ENCODE results near the gene EYA3.

EYA3 gene

DNA sequence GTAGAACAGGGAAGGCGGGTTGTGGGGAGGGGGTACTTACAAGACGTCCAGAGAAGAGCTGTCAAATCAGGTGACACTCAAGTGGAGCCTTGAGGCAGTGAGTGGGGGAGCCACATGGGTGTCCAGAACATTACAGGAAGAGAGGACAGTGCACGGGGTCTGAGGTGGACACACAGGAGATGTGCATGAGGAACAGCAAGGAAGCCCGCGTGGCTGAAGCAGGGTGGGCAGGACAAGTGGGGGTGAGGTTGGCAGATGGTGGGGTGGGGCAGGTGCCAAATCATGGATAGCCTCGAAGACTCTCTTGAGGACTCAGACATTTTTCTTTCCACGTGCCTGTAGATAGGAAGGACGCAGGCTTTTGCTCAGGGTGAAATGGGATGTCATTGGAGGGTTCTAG lies 152.7 kb downstream of the EYA3 start:
- DNase-seq = no peak

DNA sequence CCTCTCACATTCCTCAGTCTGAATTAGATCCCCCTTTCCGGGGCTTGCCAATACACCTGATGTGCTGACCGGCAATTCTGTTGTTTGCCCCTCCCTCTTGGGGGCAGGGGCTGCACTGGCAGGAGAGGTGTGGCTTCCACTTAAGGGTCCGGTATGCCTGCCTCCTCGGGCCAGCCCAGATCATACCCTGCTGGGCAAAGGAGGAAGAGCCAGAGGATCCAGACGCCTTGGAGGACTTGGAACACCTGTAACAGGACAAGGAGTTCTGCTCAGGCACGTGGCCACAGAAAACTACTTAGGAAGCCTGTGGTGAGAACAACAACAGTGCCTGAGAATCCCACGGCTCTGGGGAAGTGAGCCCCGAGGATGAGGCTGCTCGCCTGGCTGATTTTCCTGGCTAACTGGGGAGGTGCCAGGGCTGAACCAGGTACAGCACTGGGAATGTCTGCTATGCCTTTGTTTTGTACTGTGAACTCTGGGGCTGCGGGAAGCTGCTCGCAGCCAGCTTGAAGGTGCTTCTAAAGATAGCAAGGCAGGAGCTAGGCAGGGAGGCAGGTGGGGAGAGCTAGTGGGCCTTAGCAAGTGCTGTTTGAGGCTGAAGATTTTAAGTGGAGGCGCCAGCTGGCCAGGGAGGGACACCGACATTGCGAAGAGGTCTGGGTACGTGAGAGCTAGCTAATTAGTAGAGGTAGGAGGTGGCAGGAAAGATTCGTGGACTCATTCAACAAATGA lies 153.4 kb downstream of the EYA3 start, which contains the start of gene SMPDL3B:
SMPDL3B (plus strand) TSS at position 183 of the 732 bp plus-strand sequence; CDS start at position 367, 184 bp downstream.
- peak; percentile 69 for DNase-seq

DNA sequence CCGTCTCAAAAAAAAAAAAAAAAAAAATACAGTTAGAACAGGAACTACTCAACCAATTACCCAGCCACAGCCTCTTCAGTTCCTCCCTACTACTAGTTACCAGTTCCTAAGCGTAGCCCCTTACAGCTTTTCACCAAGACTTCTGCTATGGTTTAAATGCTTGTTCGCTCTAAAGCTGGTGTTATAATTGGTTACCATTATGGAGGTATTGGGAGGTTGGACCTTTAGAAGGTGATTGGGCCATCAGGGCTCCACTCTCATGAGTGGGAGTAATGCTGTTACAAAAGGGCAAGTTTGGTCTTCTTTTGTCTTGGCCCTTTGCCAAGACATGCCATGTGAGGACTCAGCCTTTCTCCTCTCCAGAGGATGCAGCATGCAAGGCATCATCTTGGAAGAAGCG lies 156.7 kb downstream of the EYA3 start:
- DNase-seq = no peak

DNA sequence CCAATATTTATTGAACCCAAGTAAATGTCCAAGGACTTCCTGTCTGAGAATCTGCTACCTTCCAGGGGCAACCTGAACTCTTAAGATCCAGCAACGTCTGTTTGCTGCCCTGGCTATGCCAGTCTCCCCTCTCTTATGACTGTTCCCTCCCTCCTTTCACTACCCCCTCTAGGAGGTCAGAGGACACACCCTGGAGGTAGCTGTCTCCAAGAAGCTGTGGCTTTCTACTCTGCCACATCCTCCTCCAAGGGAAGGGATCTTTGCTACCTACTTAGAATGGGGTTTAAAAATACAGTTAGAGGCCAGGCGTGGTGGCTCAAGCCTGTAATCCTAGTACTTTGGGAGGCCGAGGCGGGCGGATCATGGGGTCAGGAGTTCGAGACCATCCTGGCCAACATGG lies 157.2 kb downstream of the EYA3 start:
- DNase-seq = no peak

DNA sequence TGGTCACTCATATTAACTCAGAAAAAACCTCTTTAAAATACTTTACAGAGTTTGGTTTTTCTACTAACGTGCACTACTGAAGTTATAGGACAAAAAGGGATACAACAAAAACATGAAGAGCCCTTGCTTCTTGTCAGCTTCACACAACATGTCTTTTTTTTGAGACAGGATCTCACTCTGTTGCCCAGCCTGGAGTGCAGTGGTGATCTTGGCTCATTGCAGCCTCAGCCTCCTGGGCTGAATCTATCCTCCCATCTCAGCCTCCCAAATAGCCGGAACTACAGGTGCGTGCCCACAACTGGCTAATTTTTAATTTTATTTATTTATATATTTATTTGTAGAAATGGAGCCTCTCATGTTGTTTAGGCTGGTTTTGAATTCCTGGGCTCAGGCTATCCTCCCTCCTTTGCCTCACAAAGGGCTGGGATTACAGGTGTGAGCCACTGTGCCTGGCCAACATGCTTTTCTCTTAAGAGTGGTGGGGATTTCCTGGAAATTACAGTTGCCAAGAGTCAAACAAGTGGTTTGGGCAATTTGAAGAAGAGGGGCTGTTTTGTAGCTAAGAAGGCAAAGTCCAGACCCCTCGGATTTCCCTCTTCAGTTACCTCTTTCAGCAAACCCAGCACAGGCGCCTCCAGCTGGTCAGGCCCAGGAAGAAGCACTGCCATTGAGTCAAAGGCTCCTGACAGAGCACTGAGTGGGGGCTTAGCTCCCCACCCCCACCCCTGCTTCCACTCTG lies 160.0 kb downstream of the EYA3 start:
- DNase-seq = no peak

DNA sequence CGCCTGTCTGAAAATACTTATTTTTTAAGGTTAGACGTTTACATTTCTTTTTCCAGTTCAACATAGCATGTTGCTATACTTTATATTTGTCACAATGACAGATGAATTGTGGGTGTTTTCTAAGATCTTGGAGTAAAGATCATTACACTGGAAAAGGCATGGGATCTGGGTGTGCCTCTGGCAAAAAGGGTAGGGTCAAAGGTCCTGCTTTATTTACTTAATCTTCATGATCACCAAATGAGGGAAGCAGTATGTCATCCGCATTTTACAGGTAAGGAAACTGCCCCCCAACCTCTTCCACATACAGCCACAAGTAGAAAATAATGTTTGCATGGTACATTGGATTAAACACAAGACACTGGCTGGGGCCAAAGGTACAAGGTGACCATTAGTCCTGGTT lies 166.1 kb downstream of the EYA3 start:
- no peak for DNase-seq

Measured in NCI-H526 treated with DMSO at 0.1 percent for 48 hours (cell line).